Activated T-cell treated with anti-CD3 and anti-CD28 coated beads for 24 hours (primary cell): Measurements from ENCODE around the gene EIF2AK3.
"Not testable (repeated sequence)": the region's sequence is repeated elsewhere in the genome, so short reads cannot be mapped to it uniquely, and the experiment has no call there.

Experiments
- DNase-seq: peaks from one replicate; pipeline ENCODE4 v3.0.0-alpha.2; 2020; ENCODE audit warnings: low read depth

The EIF2AK3 gene

GRCh38 chr2:88596141-88596830 is 31.0 kb downstream of the EIF2AK3 start:
- no peak for DNase-seq

DNA sequence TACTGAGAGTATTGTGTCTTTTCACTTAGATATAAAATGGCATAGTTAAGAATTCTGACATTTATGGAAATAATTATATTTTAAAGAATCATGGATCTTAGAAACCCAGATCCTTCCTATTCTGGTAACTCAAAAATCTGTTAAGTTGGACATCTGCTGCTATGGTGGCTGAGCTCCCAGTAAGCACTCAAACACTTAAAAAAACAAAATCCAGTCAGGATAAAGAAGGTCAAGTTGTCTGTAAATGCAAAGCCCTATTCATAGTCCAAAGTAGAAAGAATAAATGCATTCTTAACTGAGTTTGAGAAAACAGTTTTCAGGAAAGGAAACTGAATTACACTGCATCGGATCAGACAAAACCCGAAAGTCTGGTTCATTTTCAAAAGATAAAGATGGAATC is 35.6 kb downstream of the EIF2AK3 start:
- DNase-seq, result no peak

GRCh38 chr2:88590998-88591613 is 36.2 kb downstream of the EIF2AK3 start:
- DNase-seq, result peak; percentile 17

- DNase-seq, result no peak
Observed at GRCh38 chr2:88585969-88586368, 41.3 kb downstream of the EIF2AK3 start.

DNA sequence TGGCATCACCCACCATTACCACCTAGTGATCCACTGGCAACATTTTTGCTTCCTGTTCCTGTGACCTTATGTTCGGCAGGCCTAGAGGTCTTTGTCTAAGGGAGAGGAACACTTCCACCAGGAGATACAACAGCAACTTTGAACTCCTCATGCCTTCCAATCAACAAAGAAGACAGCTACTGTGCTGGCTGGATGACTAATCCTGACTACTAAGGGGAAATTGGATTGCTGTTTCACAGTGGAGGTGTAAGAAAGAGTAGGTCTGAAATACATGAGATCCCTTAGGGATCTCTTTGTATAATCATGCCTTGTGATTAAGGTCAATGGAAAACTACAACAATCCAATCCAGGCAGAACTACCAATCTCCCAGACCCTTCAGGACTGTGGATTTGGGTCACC is 45.2 kb downstream of the EIF2AK3 start:
- no peak for DNase-seq

GRCh38 chr2:88580088-88580487 is 47.2 kb downstream of the EIF2AK3 start:
- no peak for DNase-seq

- DNase-seq, result no peak
Observed at GRCh38 chr2:88575630-88576029, 51.6 kb downstream of the EIF2AK3 start.

DNA sequence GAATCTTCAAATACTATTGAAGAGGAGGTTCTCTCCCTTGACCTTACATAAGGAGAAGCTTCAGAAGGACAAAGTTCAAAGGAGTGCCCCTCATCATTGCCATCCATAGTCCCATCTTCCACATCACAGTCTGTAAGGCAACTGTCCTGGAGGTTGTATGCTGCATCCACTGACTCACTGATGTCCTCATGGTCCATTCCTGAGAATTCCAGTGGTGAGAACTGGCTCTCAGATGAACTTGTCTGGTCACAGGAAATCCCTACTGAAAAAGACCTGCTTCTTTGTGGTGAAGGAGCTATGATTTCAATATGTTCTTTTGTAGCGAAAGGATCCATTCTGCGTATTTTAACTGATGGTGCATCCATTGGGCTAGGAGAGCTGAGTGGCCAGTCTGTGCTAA is 52.2 kb downstream of the EIF2AK3 start:
- DNase-seq, result no peak

GRCh38 chr2:88574445-88574844 is 52.8 kb downstream of the EIF2AK3 start:
- no peak for DNase-seq

- no peak for DNase-seq
Observed at GRCh38 chr2:88568179-88568578, 59.1 kb downstream of the EIF2AK3 start.

GRCh38 chr2:88564402-88564801 is 62.9 kb downstream of the EIF2AK3 start:
- no peak for DNase-seq

DNA sequence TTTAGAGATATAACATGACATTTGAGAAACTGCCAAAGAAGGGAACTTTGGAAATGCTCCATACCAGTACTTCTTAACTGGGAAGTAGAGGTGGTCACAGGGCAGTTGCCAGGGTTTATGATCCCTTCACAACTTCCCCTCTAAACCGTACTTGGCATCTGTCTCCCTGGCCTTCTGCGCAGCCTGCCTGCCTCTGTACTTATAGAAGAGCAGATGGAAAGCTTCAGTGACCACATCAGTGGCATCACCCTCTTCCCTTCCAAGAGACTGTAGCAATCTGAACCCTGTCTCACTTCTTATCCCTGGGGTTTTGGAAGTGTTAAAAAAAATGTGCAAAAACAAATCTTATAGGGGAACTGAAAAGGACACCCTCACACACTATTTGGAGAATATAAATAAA is 64.1 kb downstream of the EIF2AK3 start:
- DNase-seq, result no peak

- no peak for DNase-seq
Observed at GRCh38 chr2:88561646-88562388, 65.4 kb downstream of the EIF2AK3 start.

GRCh38 chr2:88560619-88561307 is 66.5 kb downstream of the EIF2AK3 start:
- no peak for DNase-seq

DNA sequence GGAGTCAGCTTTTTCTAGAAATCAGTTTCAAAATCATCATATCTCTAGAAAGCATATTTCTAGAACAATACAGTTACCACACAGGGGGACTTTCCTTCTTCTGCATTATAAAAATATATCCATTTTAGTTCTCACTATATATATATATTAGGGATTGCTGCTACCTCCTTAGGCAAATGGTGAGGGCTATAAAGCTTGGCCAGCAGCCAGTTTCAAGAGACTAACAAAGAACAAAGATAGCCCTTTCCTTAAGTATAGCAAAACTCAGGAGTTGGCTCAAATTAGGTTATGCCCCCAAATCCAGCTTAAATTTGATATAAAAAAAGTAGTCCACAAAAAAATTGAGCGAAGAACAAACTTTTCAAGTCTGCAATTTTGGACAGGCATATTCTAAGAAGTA is 70.0 kb downstream of the EIF2AK3 start:
- no peak for DNase-seq

DNA sequence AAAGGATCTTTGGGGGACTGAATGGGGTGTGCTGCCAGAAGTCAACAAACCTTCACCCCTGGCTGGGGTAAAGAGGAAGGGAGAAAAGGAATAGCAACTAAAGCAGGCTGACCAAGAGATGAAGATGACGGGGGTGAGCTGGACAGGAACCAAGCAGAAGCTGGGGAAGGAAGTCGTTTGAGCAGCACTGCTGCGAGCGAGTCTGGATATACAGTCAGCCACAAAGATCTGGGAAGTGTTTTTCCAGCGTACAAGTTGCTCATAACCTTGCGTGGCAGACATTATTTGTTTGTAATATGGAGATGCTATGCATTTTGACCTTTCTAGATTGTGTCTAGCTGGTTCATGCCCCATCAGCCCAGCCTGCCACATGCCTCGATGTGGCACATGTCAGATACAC is 71.2 kb downstream of the EIF2AK3 start:
- DNase-seq, result no peak

GRCh38 chr2:88554189-88554588 is 73.1 kb downstream of the EIF2AK3 start:
- DNase-seq, result no peak

DNA sequence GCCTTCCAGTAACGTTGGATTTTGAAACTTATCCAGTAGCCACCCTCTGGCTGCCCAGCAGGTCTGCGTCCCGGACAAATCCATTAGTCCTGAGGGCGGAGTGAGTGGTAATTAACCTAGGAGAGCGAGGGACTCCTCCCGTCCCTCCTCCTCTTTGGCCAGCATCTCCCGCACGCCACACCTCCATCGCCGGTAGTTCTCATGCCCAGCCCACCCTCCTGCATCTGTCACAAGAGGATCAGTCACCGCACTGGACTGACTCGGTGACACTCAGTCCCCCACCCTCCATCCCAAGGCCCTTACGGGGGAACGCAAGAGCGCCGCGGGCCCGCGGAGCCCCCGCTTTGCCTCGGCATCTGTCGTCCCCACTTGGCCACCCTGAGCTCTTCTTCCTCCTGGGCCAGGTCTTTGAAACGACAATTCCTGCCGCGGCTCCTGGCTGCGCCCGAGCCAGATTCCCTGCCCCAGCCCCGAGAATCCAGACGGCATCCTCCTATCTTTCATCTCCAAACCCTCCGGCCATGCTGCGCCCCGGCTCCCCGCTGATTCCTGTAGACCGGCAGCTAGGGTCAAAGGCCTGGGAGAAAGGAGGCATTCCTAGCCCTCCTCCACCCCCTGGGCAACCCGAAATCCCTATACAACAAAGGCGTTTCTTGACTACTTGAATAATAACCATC is 77.5 kb downstream of the EIF2AK3 start:
- DNase-seq, result no peak

DNA sequence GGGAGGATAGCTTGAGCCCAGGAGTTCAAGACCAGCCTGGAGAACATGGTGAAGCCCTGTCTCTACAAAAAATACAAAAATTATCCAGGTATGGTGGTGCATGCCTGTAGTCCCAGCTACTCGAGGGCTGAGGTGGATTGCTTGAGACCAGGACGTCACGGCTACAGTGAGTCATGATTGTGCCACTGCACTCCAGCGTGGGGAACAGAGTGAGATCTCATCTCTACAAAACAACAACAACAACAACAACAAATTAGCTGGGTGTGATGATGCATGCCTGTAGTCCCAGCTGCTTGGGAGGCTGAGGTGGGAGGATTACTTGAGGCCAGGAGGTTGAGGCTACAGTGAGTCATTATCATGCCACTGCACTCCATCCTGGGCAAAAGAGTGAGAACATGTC is 81.0 kb downstream of the EIF2AK3 start:
- not testable (repeated sequence) for DNase-seq

- DNase-seq, result no peak
Observed at GRCh38 chr2:88545118-88545517, 82.1 kb downstream of the EIF2AK3 start.

- no peak for DNase-seq
Observed at GRCh38 chr2:88543541-88544057, 83.7 kb downstream of the EIF2AK3 start.

DNA sequence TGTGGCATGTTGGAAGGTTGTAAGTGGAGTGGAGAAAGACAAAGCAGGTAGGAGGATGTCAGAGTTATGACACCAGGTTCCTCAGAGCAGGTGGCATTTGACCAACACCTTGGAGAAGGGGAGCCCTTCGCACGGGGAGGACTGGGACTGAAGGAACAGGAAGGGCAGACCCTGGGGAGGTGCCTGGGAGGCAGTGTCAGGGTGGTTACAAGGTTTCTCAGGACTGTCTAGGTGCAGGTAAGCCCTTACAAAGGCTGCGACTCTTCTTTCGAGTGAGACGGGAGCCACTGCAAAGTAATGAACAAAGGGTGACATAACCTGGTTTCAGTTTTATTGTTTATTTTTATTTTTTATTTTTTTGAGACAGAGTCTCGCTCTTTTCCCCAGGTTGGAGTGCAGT is 84.6 kb downstream of the EIF2AK3 start:
- DNase-seq, result no peak
